HG03378 (cell line): ENCODE data around the gene SEMA5B.

Experiments used
- ATAC-seq: cut with Tn5 transposase; IDR thresholded peaks from one replicate; pipeline ENCODE4 v1.9.1; 2021; ENCODE audit warnings: mild to moderate bottlenecking, moderate library complexity; ENCODE audit not compliant: unreplicated experiment

SEMA5B gene

GRCh38 chr3:123027292-123028232, at the start of gene SEMA5B:
TSS of gene SEMA5B (minus strand) at chr3:123027763. CDS start at chr3:122961263, 66,500 bp downstream.
- no peak for ATAC-seq

GRCh38 chr3:123076496-123077418, 49.2 kb upstream of the SEMA5B start:
- ATAC-seq: no peak

- no peak for ATAC-seq
These were observed 48.5 kb upstream of the SEMA5B start for GRCh38 chr3:123076112-123076495.

GRCh38 chr3:123075359-123075758, 47.8 kb upstream of the SEMA5B start:
- no peak for ATAC-seq

GRCh38 chr3:123072564-123072963, 45.0 kb upstream of the SEMA5B start:
- no peak for ATAC-seq

- ATAC-seq: no peak
These were observed 44.6 kb upstream of the SEMA5B start for GRCh38 chr3:123072152-123072551.

GRCh38 chr3:123071581-123071980, 44.0 kb upstream of the SEMA5B start:
- no peak for ATAC-seq

GRCh38 chr3:123071146-123071545, 43.6 kb upstream of the SEMA5B start:
- no peak for ATAC-seq

- ATAC-seq: no peak
These were observed 42.9 kb upstream of the SEMA5B start for GRCh38 chr3:123070510-123070909.

GRCh38 chr3:123068601-123069381, 41.2 kb upstream of the SEMA5B start:
- no peak for ATAC-seq

- ATAC-seq: no peak
These were observed 40.4 kb upstream of the SEMA5B start for GRCh38 chr3:123067689-123068600.

GRCh38 chr3:123066896-123067688, 39.5 kb upstream of the SEMA5B start, which contains the start of gene PDIA5:
TSS of gene PDIA5 (plus strand) at chr3:123067025. CDS start at chr3:123067165, 140 bp downstream.
- no peak for ATAC-seq

- ATAC-seq: no peak
These were observed 39.0 kb upstream of the SEMA5B start for GRCh38 chr3:123066599-123066895.

GRCh38 chr3:123064914-123065313, 37.4 kb upstream of the SEMA5B start:
- no peak for ATAC-seq

- no peak for ATAC-seq
These were observed 36.9 kb upstream of the SEMA5B start for GRCh38 chr3:123064506-123064905.

- no peak for ATAC-seq
These were observed 35.5 kb upstream of the SEMA5B start for GRCh38 chr3:123063034-123063433.

- ATAC-seq: no peak
These were observed 34.3 kb upstream of the SEMA5B start for GRCh38 chr3:123061856-123062255.

GRCh38 chr3:123060054-123060453, 32.5 kb upstream of the SEMA5B start:
- no peak for ATAC-seq

GRCh38 chr3:123058505-123058904, 30.9 kb upstream of the SEMA5B start:
- no peak for ATAC-seq
